Activated effector memory CD4-positive, alpha-beta T cell treated with Interleukin-2 at 50 U/mL for 16 hours (primary cell): Measurements from ENCODE around the gene PRKCI.

Experiments
- DNase-seq: peaks from one replicate; pipeline ENCODE4 v3.0.0-alpha.2; 2020

The PRKCI gene

GRCh38 chr3:170346481-170347392 is 124.5 kb downstream of the PRKCI start:
- no peak for DNase-seq

DNA sequence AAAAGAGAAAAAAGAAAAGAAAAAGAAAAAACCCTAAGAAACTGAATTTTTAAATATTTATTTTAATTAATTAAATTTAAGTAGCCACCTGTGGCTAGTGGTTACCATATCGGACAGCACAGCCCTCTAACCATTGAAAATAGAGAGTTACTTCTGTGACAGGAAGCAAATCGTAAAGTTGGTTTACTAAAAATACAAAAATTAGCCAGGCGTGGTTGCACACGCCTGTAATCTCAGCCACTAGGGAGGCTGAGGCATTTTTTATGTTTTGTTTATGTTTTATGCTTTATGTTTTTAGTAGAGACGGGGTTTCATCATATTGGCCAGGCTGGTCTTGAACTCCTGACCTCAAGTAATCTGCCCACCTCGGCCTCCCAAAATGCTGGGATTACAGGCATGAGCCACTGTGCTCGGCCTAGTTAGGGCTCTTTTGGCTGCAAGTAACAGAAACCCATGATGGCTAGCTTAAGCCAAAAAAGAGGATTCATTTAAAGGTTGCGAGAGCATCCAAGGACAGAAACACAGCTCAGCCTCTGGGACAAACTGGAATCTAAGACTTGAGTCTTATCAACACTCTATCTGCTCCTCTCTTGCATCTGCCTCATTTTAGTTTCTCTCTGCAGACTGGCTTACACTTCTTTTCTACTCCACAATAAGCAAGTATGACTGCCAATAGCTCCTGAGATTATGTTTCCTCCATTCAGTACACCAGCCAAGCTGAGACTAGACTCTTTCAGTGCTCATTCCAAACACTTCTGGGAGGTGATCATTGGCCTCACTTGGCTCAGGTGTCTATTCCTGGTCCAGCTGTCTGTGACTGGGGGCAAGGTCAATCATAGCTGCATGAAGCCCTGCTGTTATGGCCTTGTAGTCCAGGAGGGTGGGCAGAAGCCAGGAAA is 128.5 kb downstream of the PRKCI start:
- DNase-seq = no peak

DNA sequence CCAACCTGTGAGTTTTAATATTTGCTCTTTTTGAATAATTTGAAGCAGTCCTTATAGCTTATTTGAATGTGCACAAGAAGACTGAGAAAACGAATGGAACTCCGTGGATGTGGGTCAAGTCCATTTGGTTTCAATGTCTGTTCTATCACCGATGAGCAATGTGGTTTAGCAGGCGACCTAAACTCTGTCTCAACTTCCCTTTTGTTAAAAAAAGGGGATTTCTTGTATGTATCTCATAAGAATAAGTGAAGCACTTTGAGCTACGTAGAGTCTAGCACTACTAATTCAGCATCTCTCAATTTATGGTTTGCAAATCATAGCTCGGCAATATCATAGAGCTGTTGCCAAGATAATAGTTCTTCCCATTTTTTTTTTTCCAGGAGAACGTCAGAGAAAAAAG is 130.7 kb downstream of the PRKCI start:
- no peak for DNase-seq

- no peak for DNase-seq
Measured at GRCh38 chr3:170353485-170353884, 131.3 kb downstream of the PRKCI start.

GRCh38 chr3:170354760-170355159 is 132.5 kb downstream of the PRKCI start:
- no peak for DNase-seq
